GM19023 (cell line): ENCODE data around the gene DYRK4.
A peak's percentile ranks its signal among the peaks of the same experiment; 100 is the strongest.

ENCODE experiments used
- ATAC-seq: cut with Tn5 transposase; IDR thresholded peaks from one replicate; pipeline ENCODE4 v1.9.1; 2021; ENCODE audit warnings: mild to moderate bottlenecking, moderate library complexity; ENCODE audit not compliant: unreplicated experiment

DYRK4 gene

GRCh38 chr12:4615667-4616066 is 53.7 kb downstream of the DYRK4 start:
- no peak for ATAC-seq

- no peak for ATAC-seq
Observed at GRCh38 chr12:4621511-4621910, 59.5 kb downstream of the DYRK4 start.

- no peak for ATAC-seq
Observed at GRCh38 chr12:4626543-4626942, 64.5 kb downstream of the DYRK4 start.

GRCh38 chr12:4628406-4628805 is 66.4 kb downstream of the DYRK4 start:
- ATAC-seq = no peak

- no peak for ATAC-seq
Observed at GRCh38 chr12:4630262-4630661, 68.3 kb downstream of the DYRK4 start.

- ATAC-seq = no peak
Observed at GRCh38 chr12:4643747-4644146, 81.7 kb downstream of the DYRK4 start.

- no peak for ATAC-seq
Observed at GRCh38 chr12:4645023-4645422, 83.0 kb downstream of the DYRK4 start.

GRCh38 chr12:4648104-4648500 is 86.1 kb downstream of the DYRK4 start:
- peak; percentile 27 for ATAC-seq

GRCh38 chr12:4648501-4649357 is 86.7 kb downstream of the DYRK4 start, which contains the start of the genes AKAP3 and NDUFA9:
Gene AKAP3, minus strand, starts transcription at chr12:4649051. Its CDS starts 10,855 bp downstream, at chr12:4638196.
Gene NDUFA9, plus strand, starts transcription at chr12:4649114. Its CDS starts 13 bp downstream, at chr12:4649127.
- peak; percentile 80 for ATAC-seq

GRCh38 chr12:4649358-4649661 is 87.3 kb downstream of the DYRK4 start:
- ATAC-seq = no peak

- no peak for ATAC-seq
Observed at GRCh38 chr12:4653257-4653656, 91.2 kb downstream of the DYRK4 start.

GRCh38 chr12:4653691-4654090 is 91.7 kb downstream of the DYRK4 start:
- no peak for ATAC-seq
